ENCODE measurements around the gene RNF130.

- TF ChIP-seq CTCF (IDR thresholded peaks at IDR 0.05; ENCODE audit: low read depth, low read length, missing input control) (no peak), ZBTB33 (IDR thresholded peaks at IDR 0.05) (no peak), RAD21 (IDR thresholded peaks at IDR 0.05) (no peak)
Observed at GRCh38 chr5:180084638-180085561, 13.3 kb upstream of the RNF130 start.
